GM18867 (cell line): ENCODE data around the gene STT3A.

Experiments
- ATAC-seq: cut with Tn5 transposase; IDR thresholded peaks from one replicate; pipeline ENCODE4 v1.9.1; 2021; ENCODE audit warnings: mild to moderate bottlenecking, moderate library complexity; ENCODE audit not compliant: unreplicated experiment

The STT3A gene

GRCh38 chr11:125587480-125587879, 5.2 kb upstream of the STT3A start:
- ATAC-seq = no peak

- no peak for ATAC-seq
Measured at GRCh38 chr11:125588505-125588904, 4.1 kb upstream of the STT3A start.

GRCh38 chr11:125591649-125592304, 875 bp upstream of the STT3A start:
- ATAC-seq = peak; percentile 17

GRCh38 chr11:125593114-125593820, 615 bp downstream of the STT3A start:
- ATAC-seq = peak; percentile 1

GRCh38 chr11:125594958-125595357, 2.3 kb downstream of the STT3A start:
- ATAC-seq = no peak

GRCh38 chr11:125600663-125601062, 8.0 kb downstream of the STT3A start:
- ATAC-seq = no peak

GRCh38 chr11:125603207-125603606, 10.6 kb downstream of the STT3A start:
- no peak for ATAC-seq

GRCh38 chr11:125605417-125605816, 12.8 kb downstream of the STT3A start:
- no peak for ATAC-seq

- ATAC-seq = no peak
Measured at GRCh38 chr11:125609545-125609944, 16.9 kb downstream of the STT3A start.

GRCh38 chr11:125618383-125618782, 25.7 kb downstream of the STT3A start:
- no peak for ATAC-seq

GRCh38 chr11:125621995-125622394, 29.3 kb downstream of the STT3A start:
- no peak for ATAC-seq

- ATAC-seq = no peak
Measured at GRCh38 chr11:125623064-125623463, 30.4 kb downstream of the STT3A start.

- ATAC-seq = no peak
Measured at GRCh38 chr11:125624756-125625213, 32.1 kb downstream of the STT3A start, which contains the start of gene CHEK1. Gene CHEK1 (plus strand): TSS chr11:125625163. CDS start chr11:125626769, 1,606 bp downstream.

GRCh38 chr11:125625225-125625629, 32.6 kb downstream of the STT3A start:
- no peak for ATAC-seq

GRCh38 chr11:125625630-125626287, 33.1 kb downstream of the STT3A start:
- ATAC-seq = peak; percentile 87

- ATAC-seq = peak; percentile 42
Measured at GRCh38 chr11:125626288-125626950, 33.8 kb downstream of the STT3A start.

- no peak for ATAC-seq
Measured at GRCh38 chr11:125627236-125627910, 34.7 kb downstream of the STT3A start.

- ATAC-seq = no peak
Measured at GRCh38 chr11:125637840-125638239, 45.2 kb downstream of the STT3A start.

GRCh38 chr11:125638315-125638714, 45.7 kb downstream of the STT3A start:
- no peak for ATAC-seq

- ATAC-seq = no peak
Measured at GRCh38 chr11:125645871-125646270, 53.2 kb downstream of the STT3A start.
